ENCODE data around the gene TMEM43.

DNA sequence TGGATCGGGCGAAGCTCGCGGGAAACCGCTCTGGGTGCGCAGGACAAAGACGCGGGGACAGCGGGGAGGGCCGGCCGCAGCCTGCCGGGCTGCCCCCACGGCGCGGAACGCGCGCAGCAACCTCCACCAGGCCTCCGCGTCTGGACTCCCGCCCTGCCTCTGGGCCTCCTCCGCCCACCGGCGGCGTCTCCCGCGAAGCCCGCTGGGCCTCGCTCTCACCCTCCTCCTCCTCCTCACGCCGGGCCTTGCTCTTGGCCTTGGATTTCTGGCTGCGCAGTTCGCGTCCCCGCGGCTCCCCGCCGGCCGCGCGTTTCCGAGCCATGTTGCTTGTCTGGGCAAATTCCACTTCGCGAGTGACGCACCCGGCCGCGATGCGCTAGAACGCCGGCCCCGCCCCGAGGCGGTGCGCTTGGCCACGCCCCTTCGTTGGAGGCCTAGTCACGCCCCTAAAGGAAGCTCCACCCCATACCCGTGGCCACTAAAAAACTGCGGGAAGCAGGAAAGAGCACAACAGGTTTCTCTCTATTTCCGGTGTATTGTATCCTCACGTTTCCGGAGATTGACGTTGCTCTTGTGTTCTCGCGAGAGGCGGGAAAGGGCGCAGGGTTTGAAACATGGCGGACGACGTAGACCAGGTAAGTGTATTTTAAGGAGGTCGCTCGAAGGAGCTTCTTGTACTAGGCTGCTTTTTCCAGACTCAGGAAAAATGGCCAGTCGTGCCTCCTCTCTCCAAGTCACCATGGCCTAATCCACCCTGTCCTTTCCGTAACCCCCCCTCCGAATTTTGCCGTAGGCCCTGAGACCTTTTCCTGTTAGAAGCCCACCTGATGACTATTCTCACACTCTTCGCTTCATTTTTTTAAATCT, 53.6 kb downstream of the TMEM43 start, which contains the start of the genes LSM3 and XPC:
- TF ChIP-seq, protein P1, sequence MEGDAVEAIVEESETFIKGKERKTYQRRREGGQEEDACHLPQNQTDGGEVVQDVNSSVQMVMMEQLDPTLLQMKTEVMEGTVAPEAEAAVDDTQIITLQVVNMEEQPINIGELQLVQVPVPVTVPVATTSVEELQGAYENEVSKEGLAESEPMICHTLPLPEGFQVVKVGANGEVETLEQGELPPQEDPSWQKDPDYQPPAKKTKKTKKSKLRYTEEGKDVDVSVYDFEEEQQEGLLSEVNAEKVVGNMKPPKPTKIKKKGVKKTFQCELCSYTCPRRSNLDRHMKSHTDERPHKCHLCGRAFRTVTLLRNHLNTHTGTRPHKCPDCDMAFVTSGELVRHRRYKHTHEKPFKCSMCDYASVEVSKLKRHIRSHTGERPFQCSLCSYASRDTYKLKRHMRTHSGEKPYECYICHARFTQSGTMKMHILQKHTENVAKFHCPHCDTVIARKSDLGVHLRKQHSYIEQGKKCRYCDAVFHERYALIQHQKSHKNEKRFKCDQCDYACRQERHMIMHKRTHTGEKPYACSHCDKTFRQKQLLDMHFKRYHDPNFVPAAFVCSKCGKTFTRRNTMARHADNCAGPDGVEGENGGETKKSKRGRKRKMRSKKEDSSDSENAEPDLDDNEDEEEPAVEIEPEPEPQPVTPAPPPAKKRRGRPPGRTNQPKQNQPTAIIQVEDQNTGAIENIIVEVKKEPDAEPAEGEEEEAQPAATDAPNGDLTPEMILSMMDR (IDR thresholded peaks at IDR 0.05; ENCODE audit: insufficient read depth, low read length): no peak
- TF ChIP-seq POLR2AphosphoS5 (IDR thresholded peaks at IDR 0.05; ENCODE audit: low read depth) (peak; percentile 86), GABPA (IDR thresholded peaks at IDR 0.05; ENCODE audit: low read depth) (peak; percentile 79)

All from HL-60 (cell line).